Activated T-cell treated with anti-CD3 and anti-CD28 coated beads for 1 hour (primary cell): Measurements from ENCODE around the gene OVOL2.
"Not testable (repeated sequence)": the region's sequence is repeated elsewhere in the genome, so short reads cannot be mapped to it uniquely, and the experiment has no call there.

Experiments
- DNase-seq: peaks from one replicate; pipeline ENCODE4 v3.0.0-alpha.2; 2020; ENCODE audit warnings: low read depth

The OVOL2 gene

GRCh38 chr20:18057994-18058349 is 256 bp upstream of the OVOL2 start:
- DNase-seq: no peak

GRCh38 chr20:18056174-18057100 is 1.3 kb downstream of the OVOL2 start:
- DNase-seq: no peak

GRCh38 chr20:18055261-18055660 is 2.5 kb downstream of the OVOL2 start:
- DNase-seq: no peak

GRCh38 chr20:18052856-18053255 is 4.9 kb downstream of the OVOL2 start:
- DNase-seq: no peak

- DNase-seq: no peak
Observed at GRCh38 chr20:18050628-18051027, 7.1 kb downstream of the OVOL2 start.

- DNase-seq: no peak
Observed at GRCh38 chr20:18048176-18048575, 9.5 kb downstream of the OVOL2 start.

- DNase-seq: no peak
Observed at GRCh38 chr20:18046535-18046934, 11.2 kb downstream of the OVOL2 start.

GRCh38 chr20:18042229-18042628 is 15.5 kb downstream of the OVOL2 start:
- DNase-seq: no peak

- DNase-seq: no peak
Observed at GRCh38 chr20:18041462-18041861, 16.3 kb downstream of the OVOL2 start.

GRCh38 chr20:18039063-18039462 is 18.7 kb downstream of the OVOL2 start:
- DNase-seq: no peak

- no peak for DNase-seq
Observed at GRCh38 chr20:18034039-18034438, 23.7 kb downstream of the OVOL2 start.

- DNase-seq: no peak
Observed at GRCh38 chr20:18032977-18033892, 24.5 kb downstream of the OVOL2 start.

- DNase-seq: no peak
Observed at GRCh38 chr20:18031888-18032509, 25.7 kb downstream of the OVOL2 start.

GRCh38 chr20:18031050-18031449 is 26.7 kb downstream of the OVOL2 start:
- DNase-seq: no peak

GRCh38 chr20:18030020-18030419 is 27.7 kb downstream of the OVOL2 start:
- no peak for DNase-seq

GRCh38 chr20:18027011-18027410 is 30.7 kb downstream of the OVOL2 start:
- not testable (repeated sequence) for DNase-seq

GRCh38 chr20:18024606-18025127 is 33.0 kb downstream of the OVOL2 start:
- no peak for DNase-seq

GRCh38 chr20:18020931-18021330 is 36.8 kb downstream of the OVOL2 start:
- DNase-seq: no peak

GRCh38 chr20:18019068-18019467 is 38.6 kb downstream of the OVOL2 start:
- no peak for DNase-seq

- DNase-seq: no peak
Observed at GRCh38 chr20:18018100-18018499, 39.6 kb downstream of the OVOL2 start.

GRCh38 chr20:18016772-18017171 is 40.9 kb downstream of the OVOL2 start:
- no peak for DNase-seq

GRCh38 chr20:18014411-18014810 is 43.3 kb downstream of the OVOL2 start:
- no peak for DNase-seq
